HEK293T (cell line): ENCODE results near the gene ACKR2.
"Not testable (repeated sequence)": the region's sequence is repeated elsewhere in the genome, so short reads cannot be mapped to it uniquely, and the experiment has no call there.

Experiments used
- ARNT ChIP-seq: fragments of 450-650 bp; IDR thresholded peaks from 2 replicates; pipeline ENCODE4 v1.6.1; 2017; ENCODE audit warnings: mild to moderate bottlenecking
- BHLHE40 ChIP-seq: fragments of 450-650 bp; IDR thresholded peaks from 2 replicates; pipeline ENCODE4 v1.6.1; 2016; ENCODE audit warnings: mild to moderate bottlenecking, moderate library complexity, borderline replicate concordance
- ELF4 ChIP-seq: fragments of 450-650 bp; IDR thresholded peaks from 2 replicates; pipeline ENCODE4 v1.6.1; 2017; ENCODE audit warnings: antibody characterized with exemption
- FOXA1 ChIP-seq: fragments of 450-650 bp; IDR thresholded peaks from 2 replicates; pipeline ENCODE4 v1.6.1; 2016; ENCODE audit warnings: mild to moderate bottlenecking
- FOXK2 ChIP-seq: fragments of 450-650 bp; IDR thresholded peaks from 2 replicates; pipeline ENCODE4 v1.6.1; 2016; ENCODE audit warnings: mild to moderate bottlenecking
- FOXM1 ChIP-seq: fragments of 450-650 bp; IDR thresholded peaks from 2 replicates; pipeline ENCODE4 v1.6.1; 2017; ENCODE audit warnings: mild to moderate bottlenecking, borderline replicate concordance
- HDGF ChIP-seq: fragments of 450-650 bp; IDR thresholded peaks from 2 replicates; pipeline ENCODE4 v1.6.1; 2017; ENCODE audit warnings: antibody characterized with exemption, borderline replicate concordance
- L3MBTL2 ChIP-seq: fragments of 450-650 bp; conservative IDR thresholded peaks from 2 replicates; pipeline ENCODE4 v1.6.1; 2016; ENCODE audit warnings: mild to moderate bottlenecking
- NFRKB ChIP-seq: fragments of 450-650 bp; IDR thresholded peaks from 2 replicates; pipeline ENCODE4 v1.6.1; 2016; ENCODE audit warnings: mild to moderate bottlenecking, moderate library complexity
- PKNOX1 ChIP-seq: fragments of 450-650 bp; IDR thresholded peaks from 2 replicates; pipeline ENCODE4 v1.6.1; 2016
- SP1 ChIP-seq: fragments of 450-650 bp; IDR thresholded peaks from 2 replicates; pipeline ENCODE4 v1.6.1; 2017
- TARDBP ChIP-seq: fragments of 450-650 bp; IDR thresholded peaks from 2 replicates; pipeline ENCODE4 v1.6.1; 2016
- ZNF384 ChIP-seq: fragments of 450-650 bp; IDR thresholded peaks from 2 replicates; pipeline ENCODE4 v1.6.1; 2016

DNA sequence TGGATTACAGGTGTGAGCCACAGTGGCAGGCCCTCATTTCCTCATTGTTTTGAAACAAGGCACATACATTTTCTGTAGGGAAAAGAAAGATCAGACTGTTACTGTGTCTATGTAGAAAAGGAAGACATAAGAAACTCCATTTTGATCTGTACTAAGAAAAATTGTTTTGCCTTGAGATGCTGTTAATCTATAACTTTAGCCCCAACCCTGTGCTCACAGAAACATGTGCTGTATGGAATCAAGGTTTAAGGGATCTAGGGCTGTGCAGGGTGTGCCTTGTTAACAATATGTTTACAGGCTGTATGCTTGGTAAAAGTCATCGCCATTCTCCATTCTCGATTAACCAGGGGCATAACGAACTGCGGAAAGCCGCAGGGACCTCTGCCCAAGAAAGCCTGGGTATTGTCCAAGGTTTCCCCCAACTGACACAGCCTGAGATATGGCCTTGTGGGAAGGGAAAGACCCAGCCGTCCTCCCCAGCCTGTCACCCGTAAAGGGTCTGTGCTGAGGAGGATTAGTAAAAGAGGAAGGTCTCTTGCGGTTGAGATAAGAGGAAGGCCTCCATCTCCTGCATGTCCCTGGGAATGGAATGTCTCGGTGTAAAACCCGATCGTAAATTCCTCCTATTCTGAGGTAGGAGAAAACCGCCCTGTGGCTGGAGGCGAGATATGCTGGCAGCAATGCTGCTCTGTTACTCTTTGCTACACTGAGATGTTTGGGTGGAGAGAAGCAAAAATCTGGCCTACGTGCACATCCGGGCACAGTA, 2.1 kb downstream of the ACKR2 start:
- TF ChIP-seq L3MBTL2, FOXM1, SP1, ELF4, FOXA1, NFRKB, ZNF384, BHLHE40, ARNT, FOXK2, HDGF, PKNOX1, TARDBP: not testable (repeated sequence)
